ENCODE data around the gene SHISA9.

The SHISA9 gene

GRCh38 chr16:13148294-13148693, 246.9 kb downstream of the SHISA9 start:
- TF ChIP-seq CTCF (IDR thresholded peaks at IDR 0.05; ENCODE audit: control insufficient read depth, insufficient read depth, low read depth, low read length, missing control alignments): no peak
- no peak overlapping the region for H3K4me3 ChIP-seq (ENCODE audit: control insufficient read depth, low read depth, low read length)
- no peak for DNase-seq (ENCODE audit: low read depth)

- TF ChIP-seq CTCF (IDR thresholded peaks at IDR 0.05; ENCODE audit: control insufficient read depth, insufficient read depth, low read depth, low read length, missing control alignments): no peak
- H3K4me3 ChIP-seq (ENCODE audit: control insufficient read depth, low read depth, low read length): no peak overlapping the region
- DNase-seq (ENCODE audit: low read depth): no peak
These were observed 247.4 kb downstream of the SHISA9 start for GRCh38 chr16:13148836-13149235.

- no peak overlapping the region for H3K4me3 ChIP-seq (ENCODE audit: control insufficient read depth, low read depth, low read length)
- no peak for DNase-seq (ENCODE audit: low read depth)
- no peak for TF ChIP-seq CTCF (IDR thresholded peaks at IDR 0.05; ENCODE audit: control insufficient read depth, insufficient read depth, low read depth, low read length, missing control alignments)
These were observed 248.9 kb downstream of the SHISA9 start for GRCh38 chr16:13150181-13150885.

GRCh38 chr16:13153696-13154095, 252.3 kb downstream of the SHISA9 start:
- TF ChIP-seq CTCF (IDR thresholded peaks at IDR 0.05; ENCODE audit: control insufficient read depth, insufficient read depth, low read depth, low read length, missing control alignments): no peak
- no peak for DNase-seq (ENCODE audit: low read depth)
- no peak overlapping the region for H3K4me3 ChIP-seq (ENCODE audit: control insufficient read depth, low read depth, low read length)

GRCh38 chr16:13154799-13155198, 253.4 kb downstream of the SHISA9 start:
- TF ChIP-seq CTCF (IDR thresholded peaks at IDR 0.05; ENCODE audit: control insufficient read depth, insufficient read depth, low read depth, low read length, missing control alignments): no peak
- DNase-seq (ENCODE audit: low read depth): no peak

GRCh38 chr16:13155377-13155776, 254.0 kb downstream of the SHISA9 start:
- no peak for DNase-seq (ENCODE audit: low read depth)
- H3K4me3 ChIP-seq (ENCODE audit: control insufficient read depth, low read depth, low read length): no peak overlapping the region
- TF ChIP-seq CTCF (IDR thresholded peaks at IDR 0.05; ENCODE audit: control insufficient read depth, insufficient read depth, low read depth, low read length, missing control alignments): no peak

More at GRCh38 chr16:13154799-13155198, 253.4 kb downstream of the SHISA9 start:
- no peak overlapping the region for H3K4me3 ChIP-seq (ENCODE audit: control insufficient read depth, low read depth, low read length)

Data from AG09309 (cell line).